KMS-11 (cell line): ENCODE results near the gene CCDC121.

Experiments used
- H2AFZ ChIP-seq: fragments of 200-600 bp; sonication (generic); 2 replicates; pipeline ENCODE4 v1.6.1; 2016; ENCODE audit warnings: antibody characterized with exemption, mixed run types, low read depth
- H3K27ac ChIP-seq: fragments of 200-600 bp; sonication (generic); 2 replicates; pipeline ENCODE4 v1.6.1; 2016; ENCODE audit warnings: mild to moderate bottlenecking, mixed run types
- H3K27me3 ChIP-seq: fragments of 200-600 bp; sonication (generic); 2 replicates; pipeline ENCODE4 v1.6.1; 2017; ENCODE audit warnings: mild to moderate bottlenecking, low read depth, mixed run types, moderate library complexity; ENCODE audit not compliant: insufficient read depth
- H3K36me3 ChIP-seq: fragments of 200-600 bp; sonication (generic); 2 replicates; pipeline ENCODE4 v1.6.1; 2017; ENCODE audit warnings: mild to moderate bottlenecking, mixed run types; ENCODE audit not compliant: insufficient read depth
- H3K4me1 ChIP-seq: fragments of 200-600 bp; sonication (generic); 2 replicates; pipeline ENCODE4 v1.6.1; 2016; ENCODE audit warnings: mild to moderate bottlenecking, low read depth, mixed run types; ENCODE audit not compliant: poor library complexity, severe bottlenecking
- H3K4me2 ChIP-seq: fragments of 200-600 bp; sonication (generic); 2 replicates; pipeline ENCODE4 v1.7.0; 2016; ENCODE audit warnings: mild to moderate bottlenecking, mixed run types
- H3K4me3 ChIP-seq: fragments of 200-600 bp; sonication (generic); IDR thresholded peaks from 2 replicates; pipeline ENCODE4 v1.6.1; 2017; ENCODE audit warnings: low read depth, low read length, mixed read lengths; ENCODE audit not compliant: insufficient read depth
- H3K79me2 ChIP-seq: fragments of 200-600 bp; sonication (generic); 2 replicates; pipeline ENCODE4 v1.6.1; 2016; ENCODE audit warnings: low read depth, mixed run types; ENCODE audit not compliant: insufficient read depth
- H3K9ac ChIP-seq: fragments of 200-600 bp; sonication (generic); 2 replicates; pipeline ENCODE4 v1.6.1; 2016; ENCODE audit warnings: mild to moderate bottlenecking, mixed run types
- H4K20me1 ChIP-seq: fragments of 200-600 bp; sonication (generic); 2 replicates; pipeline ENCODE4 v1.6.1; 2016; ENCODE audit warnings: mild to moderate bottlenecking, mixed run types; ENCODE audit not compliant: insufficient read depth
- TF ChIP-seq, protein P1 (sequence below): fragments of 200-600 bp; sonication (generic); conservative IDR thresholded peaks from 2 replicates; pipeline ENCODE4 v1.6.1; 2017; ENCODE audit warnings: low read depth, mild to moderate bottlenecking, antibody characterized with exemption, low read length, moderate library complexity, mixed read lengths

Gene CCDC121

DNA sequence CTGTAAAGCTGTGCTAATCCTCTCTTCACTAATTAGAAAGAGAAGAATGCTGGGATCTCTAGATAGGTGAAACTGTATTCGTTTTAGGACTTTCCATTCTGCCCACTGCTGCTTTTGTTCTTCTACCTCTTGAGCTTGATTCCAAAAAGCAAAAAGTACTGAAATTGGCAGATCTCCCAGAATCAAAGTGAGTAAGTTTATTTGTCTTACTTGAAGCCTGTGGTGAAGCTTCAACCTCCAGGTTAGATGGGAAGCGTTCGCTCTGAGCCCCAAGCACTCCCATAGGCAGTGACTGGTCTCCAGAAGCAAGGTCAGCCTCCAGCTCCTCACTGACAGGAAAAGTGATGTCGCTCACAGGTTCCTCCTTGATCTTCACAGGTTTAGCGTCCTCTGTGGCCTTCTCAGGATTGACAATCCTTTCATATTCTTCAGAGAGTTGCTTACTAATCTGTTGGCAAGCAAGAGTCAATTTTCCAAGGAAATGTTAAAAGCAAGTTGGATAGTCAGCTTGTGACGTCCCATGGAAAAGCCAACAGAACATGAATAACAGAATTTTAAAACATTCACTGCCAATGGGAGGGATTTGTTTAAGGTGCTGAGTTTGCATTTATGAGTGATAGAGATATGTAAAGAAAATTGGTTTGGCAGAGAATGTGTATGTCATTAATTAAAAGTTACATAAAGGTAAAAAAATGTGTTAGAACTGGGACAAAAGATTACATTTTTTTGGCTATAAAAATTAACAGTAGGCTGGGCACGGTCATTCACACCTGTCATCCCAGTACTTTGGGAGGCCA lies 26.5 kb upstream of the CCDC121 start:
- Histone ChIP-seq H4K20me1 (no peaks in the 10 kb centered on the region), H3K4me3 (no peak overlapping the region), H3K27me3 (no peaks in the 10 kb centered on the region), H3K9ac (no peak overlapping the region), H3K4me1 (no peaks in the 10 kb centered on the region), H3K79me2 (no peaks in the 10 kb centered on the region), H3K4me2 (no peak overlapping the region), H2AFZ (no peak overlapping the region), H3K27ac (peak overlapping the region; percentile 9; the same call in 1 of the 2 replicates), H3K36me3 (no peaks in the 10 kb centered on the region; the same call in 1 of the 2 replicates)
- TF ChIP-seq, protein P1, sequence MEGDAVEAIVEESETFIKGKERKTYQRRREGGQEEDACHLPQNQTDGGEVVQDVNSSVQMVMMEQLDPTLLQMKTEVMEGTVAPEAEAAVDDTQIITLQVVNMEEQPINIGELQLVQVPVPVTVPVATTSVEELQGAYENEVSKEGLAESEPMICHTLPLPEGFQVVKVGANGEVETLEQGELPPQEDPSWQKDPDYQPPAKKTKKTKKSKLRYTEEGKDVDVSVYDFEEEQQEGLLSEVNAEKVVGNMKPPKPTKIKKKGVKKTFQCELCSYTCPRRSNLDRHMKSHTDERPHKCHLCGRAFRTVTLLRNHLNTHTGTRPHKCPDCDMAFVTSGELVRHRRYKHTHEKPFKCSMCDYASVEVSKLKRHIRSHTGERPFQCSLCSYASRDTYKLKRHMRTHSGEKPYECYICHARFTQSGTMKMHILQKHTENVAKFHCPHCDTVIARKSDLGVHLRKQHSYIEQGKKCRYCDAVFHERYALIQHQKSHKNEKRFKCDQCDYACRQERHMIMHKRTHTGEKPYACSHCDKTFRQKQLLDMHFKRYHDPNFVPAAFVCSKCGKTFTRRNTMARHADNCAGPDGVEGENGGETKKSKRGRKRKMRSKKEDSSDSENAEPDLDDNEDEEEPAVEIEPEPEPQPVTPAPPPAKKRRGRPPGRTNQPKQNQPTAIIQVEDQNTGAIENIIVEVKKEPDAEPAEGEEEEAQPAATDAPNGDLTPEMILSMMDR, result no peak

DNA sequence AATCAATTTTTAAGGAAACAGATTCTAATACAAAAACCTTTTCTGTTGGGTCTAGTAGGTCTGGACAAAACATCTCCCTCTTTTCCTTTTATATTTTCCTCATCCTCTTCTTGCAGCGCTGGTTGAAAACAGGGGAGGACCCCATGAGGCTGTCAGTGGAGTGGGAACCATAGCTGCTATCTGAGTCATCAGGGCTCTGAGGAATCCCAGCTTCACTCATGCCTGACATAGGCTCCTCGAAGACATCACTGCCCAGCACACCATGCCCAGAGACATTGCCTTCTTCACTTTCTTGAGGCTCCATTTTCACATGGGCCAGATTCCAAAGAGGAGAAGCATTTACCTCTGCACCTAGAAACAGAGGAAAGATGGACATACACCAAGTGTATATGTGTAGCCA lies 24.6 kb upstream of the CCDC121 start:
- Histone ChIP-seq H4K20me1 (no peaks in the 10 kb centered on the region), H3K27ac (no peak overlapping the region), H2AFZ (no peak overlapping the region), H3K36me3 (no peaks in the 10 kb centered on the region; the same call in 1 of the 2 replicates), H3K4me2 (no peak overlapping the region), H3K9ac (no peak overlapping the region), H3K79me2 (no peaks in the 10 kb centered on the region), H3K4me1 (no peaks in the 10 kb centered on the region), H3K27me3 (no peaks in the 10 kb centered on the region), H3K4me3 (no peak overlapping the region)
- TF ChIP-seq, protein P1, result no peak

DNA sequence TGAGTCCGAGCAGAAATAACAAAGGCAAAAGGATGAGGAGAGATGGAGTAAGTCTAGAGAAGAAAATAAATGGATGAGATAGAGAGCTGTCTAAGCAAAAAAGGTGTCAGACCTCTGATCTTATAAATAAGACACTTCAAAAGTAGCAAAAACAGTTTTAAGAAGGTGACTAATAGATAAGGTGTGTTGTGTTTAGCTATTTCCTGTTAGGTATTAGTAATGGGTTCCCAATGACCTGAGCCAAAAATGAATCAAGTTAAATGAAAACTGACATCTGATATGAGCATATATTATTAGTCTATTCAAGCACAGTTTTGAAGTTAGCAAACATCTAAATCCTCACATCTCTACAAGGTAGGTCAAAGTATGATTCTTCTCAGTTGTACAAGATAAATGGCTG lies 24.0 kb upstream of the CCDC121 start:
- Histone ChIP-seq H2AFZ (no peak overlapping the region), H3K9ac (no peak overlapping the region), H4K20me1 (no peaks in the 10 kb centered on the region), H3K4me2 (no peak overlapping the region), H3K4me1 (no peaks in the 10 kb centered on the region), H3K79me2 (no peaks in the 10 kb centered on the region), H3K36me3 (no peaks in the 10 kb centered on the region; the same call in 1 of the 2 replicates), H3K27ac (no peak overlapping the region), H3K4me3 (no peak overlapping the region), H3K27me3 (no peaks in the 10 kb centered on the region)
- TF ChIP-seq, protein P1, result no peak

DNA sequence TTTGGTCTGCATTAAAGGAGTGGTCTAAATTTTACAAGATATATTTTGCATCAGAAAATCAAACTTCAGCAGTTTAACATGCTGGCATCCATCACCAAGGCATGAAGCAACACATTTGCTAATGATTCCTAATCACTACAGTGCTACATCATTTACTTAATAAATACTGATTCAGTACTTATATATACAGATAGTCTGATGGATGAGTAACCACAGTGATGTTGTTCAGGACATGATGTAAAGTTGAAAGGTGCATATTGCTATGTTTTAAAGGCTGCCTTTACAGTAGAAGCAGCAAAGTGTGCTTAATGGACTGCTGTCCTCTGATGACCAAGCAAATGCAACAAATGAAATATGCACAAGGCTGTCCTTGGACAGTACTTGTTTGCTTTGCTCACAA lies 23.5 kb upstream of the CCDC121 start:
- Histone ChIP-seq H2AFZ (no peak overlapping the region), H3K4me2 (no peak overlapping the region), H3K27me3 (no peaks in the 10 kb centered on the region), H3K4me3 (no peak overlapping the region), H3K9ac (no peak overlapping the region), H3K4me1 (no peaks in the 10 kb centered on the region), H3K36me3 (no peaks in the 10 kb centered on the region; the same call in 1 of the 2 replicates), H3K79me2 (no peaks in the 10 kb centered on the region), H3K27ac (no peak overlapping the region), H4K20me1 (no peaks in the 10 kb centered on the region)
- TF ChIP-seq, protein P1, result no peak
